Fibroblast of lung (primary cell): ENCODE measurements around the gene FHIP1B. TPM values are rescaled to one million over a fixed set of nuclear protein-coding genes. Genes with fewer than 3 reads are reported as not detected.

Source experiments
- DNase-seq, 2 donors: peaks; one replicate each; pipeline versions ENCODE4 v3.0.0 to v3.0.0-alpha.2; 2010; ENCODE audit warnings: low read depth in 2 of 2
- H2AFZ ChIP-seq: 2 replicates; pipeline ENCODE4 v1.5.1; 2012; ENCODE audit warnings: low read length, control low read depth, inconsistent platforms
- H3K27ac ChIP-seq: 2 replicates; pipeline ENCODE4 v1.5.1; 2011; ENCODE audit warnings: low read length, control low read depth; ENCODE audit not compliant: insufficient read depth
- H3K27me3 ChIP-seq: 2 replicates; pipeline ENCODE4 v1.5.1; 2011; ENCODE audit warnings: mild to moderate bottlenecking, low read length; ENCODE audit not compliant: control insufficient read depth, insufficient read depth
- H3K36me3 ChIP-seq: 2 replicates; pipeline ENCODE4 v1.5.1; 2011; ENCODE audit warnings: low read length; ENCODE audit not compliant: control insufficient read depth, insufficient read depth
- H3K4me1 ChIP-seq: 2 replicates; pipeline ENCODE4 v1.5.1; 2011; ENCODE audit warnings: low read length; ENCODE audit not compliant: control insufficient read depth, insufficient read depth; ENCODE audit errors: extremely low read depth
- H3K4me2 ChIP-seq: 2 replicates; pipeline ENCODE4 v1.5.1; 2011; ENCODE audit warnings: low read length, control low read depth; ENCODE audit not compliant: insufficient read depth; ENCODE audit errors: extremely low read depth
- H3K4me3 ChIP-seq, 4 experiments: fragments of 200-600 bp in 1 of 4; sonication (generic) in 1 of 4; replicated peaks in 1 of 4; 2 replicates each; pipeline ENCODE4 v1.5.1; 2011 to 2016; ENCODE audit warnings: low read length in 4 of 4, low read depth in 3 of 4, mild to moderate bottlenecking in 3 of 4, control low read depth in 2 of 4, inconsistent platforms in 1 of 4, mixed read lengths in 1 of 4; ENCODE audit not compliant: insufficient read depth in 1 of 4; ENCODE audit errors: control extremely low read depth in 1 of 4
- H3K79me2 ChIP-seq: 2 replicates; pipeline ENCODE4 v1.5.1; 2012; ENCODE audit warnings: mild to moderate bottlenecking, low read length, inconsistent platforms; ENCODE audit not compliant: control insufficient read depth, insufficient read depth
- H3K9ac ChIP-seq: 2 replicates; pipeline ENCODE4 v1.5.1; 2011; ENCODE audit warnings: mild to moderate bottlenecking, low read length, control low read depth; ENCODE audit not compliant: insufficient read depth
- H3K9me3 ChIP-seq: 2 replicates; pipeline ENCODE4 v1.5.1; 2012; ENCODE audit warnings: low read depth, low read length; ENCODE audit not compliant: control insufficient read depth, insufficient read depth
- H4K20me1 ChIP-seq: 2 replicates; pipeline ENCODE4 v1.5.1; 2011; ENCODE audit warnings: low read length; ENCODE audit not compliant: control insufficient read depth, insufficient read depth; ENCODE audit errors: extremely low read depth
- EZH2 ChIP-seq: IDR thresholded peaks from 2 replicates; pipeline ENCODE4 v1.5.1; 2012; ENCODE audit warnings: low read length, control low read depth, mild to moderate bottlenecking; ENCODE audit errors: missing control alignments
- polyA plus RNA-seq, 2 donors: library from polyadenylated mRNA; depleted of rRNA in 1 of 2; stranded (reverse) in 1 of 2; unstranded in 1 of 2; fragments of >200 nt; gene quantifications; 2 replicates each; pipeline ENCODE4 v1.2.1, GENCODE V29; 2011 to 2012; ENCODE audit warnings: missing spikeins in 1 of 2
- total RNA-seq: library from RNA; depleted of rRNA; stranded (reverse); fragments of >200 nt; gene quantifications from 2 replicates; pipeline ENCODE4 v1.2.1, GENCODE V29; 2014
- TF ChIP-seq, protein P1 (sequence below), 2 donors: IDR thresholded peaks in 1 of 2; conservative IDR thresholded peaks in 1 of 2; 1 replicate in 1 of 2; 2 replicates in 1 of 2; pipeline ENCODE4 v1.5.1; 2011 to 2012; ENCODE audit warnings: low read length in 2 of 2, control low read depth in 1 of 2, inconsistent platforms in 1 of 2, low read depth in 1 of 2, mild to moderate bottlenecking in 1 of 2

FHIP1B gene
- total and polyA plus RNA-seq, 2 donors (not counting 1 experiment from before 2014, with no cell fraction given) = 9.2 to 15.4 TPM

- no peaks in the 10 kb centered on the region for H3K36me3 ChIP-seq
- no peak overlapping the region for H3K4me2 ChIP-seq
- no peaks in the 10 kb centered on the region for H4K20me1 ChIP-seq
- no peaks in the 10 kb centered on the region for H3K79me2 ChIP-seq
- H3K4me1 ChIP-seq = no peaks in the 10 kb centered on the region
- H3K9ac ChIP-seq = no peak overlapping the region
- peak in 1 of 2 donors; percentile 9 for DNase-seq
- no peaks in the 10 kb centered on the region for H3K27me3 ChIP-seq
- TF ChIP-seq, protein P1, sequence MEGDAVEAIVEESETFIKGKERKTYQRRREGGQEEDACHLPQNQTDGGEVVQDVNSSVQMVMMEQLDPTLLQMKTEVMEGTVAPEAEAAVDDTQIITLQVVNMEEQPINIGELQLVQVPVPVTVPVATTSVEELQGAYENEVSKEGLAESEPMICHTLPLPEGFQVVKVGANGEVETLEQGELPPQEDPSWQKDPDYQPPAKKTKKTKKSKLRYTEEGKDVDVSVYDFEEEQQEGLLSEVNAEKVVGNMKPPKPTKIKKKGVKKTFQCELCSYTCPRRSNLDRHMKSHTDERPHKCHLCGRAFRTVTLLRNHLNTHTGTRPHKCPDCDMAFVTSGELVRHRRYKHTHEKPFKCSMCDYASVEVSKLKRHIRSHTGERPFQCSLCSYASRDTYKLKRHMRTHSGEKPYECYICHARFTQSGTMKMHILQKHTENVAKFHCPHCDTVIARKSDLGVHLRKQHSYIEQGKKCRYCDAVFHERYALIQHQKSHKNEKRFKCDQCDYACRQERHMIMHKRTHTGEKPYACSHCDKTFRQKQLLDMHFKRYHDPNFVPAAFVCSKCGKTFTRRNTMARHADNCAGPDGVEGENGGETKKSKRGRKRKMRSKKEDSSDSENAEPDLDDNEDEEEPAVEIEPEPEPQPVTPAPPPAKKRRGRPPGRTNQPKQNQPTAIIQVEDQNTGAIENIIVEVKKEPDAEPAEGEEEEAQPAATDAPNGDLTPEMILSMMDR (conservative IDR thresholded peaks at IDR 0.05 in 1 of 2, IDR thresholded peaks at IDR 0.05 in 1 of 2; ENCODE audit: low read depth in 1 of 2, low read length in 2 of 2) = no peak
- no peak for TF ChIP-seq EZH2
- H3K4me3 ChIP-seq = no peak overlapping the region
- H2AFZ ChIP-seq = no peak overlapping the region
- no peaks in the 10 kb centered on the region for H3K9me3 ChIP-seq
- H3K27ac ChIP-seq = no peak overlapping the region
These were observed 31.1 kb downstream of the FHIP1B start for GRCh38 chr11:6203327-6203726.

- TF ChIP-seq, protein P1 (conservative IDR thresholded peaks at IDR 0.05 in 1 of 2, IDR thresholded peaks at IDR 0.05 in 1 of 2; ENCODE audit: low read depth in 1 of 2, low read length in 2 of 2) = no peak
- no peak for TF ChIP-seq EZH2
- DNase-seq = peak in 1 of 2 donors; percentile 71
- no peak overlapping the region for H3K27ac ChIP-seq
- no peak overlapping the region for H3K9ac ChIP-seq
- H3K4me2 ChIP-seq = no peak overlapping the region
- H4K20me1 ChIP-seq = no peaks in the 10 kb centered on the region
- H3K9me3 ChIP-seq = no peaks in the 10 kb centered on the region
- no peak overlapping the region for H3K4me3 ChIP-seq
- H3K79me2 ChIP-seq = no peaks in the 10 kb centered on the region
- H3K36me3 ChIP-seq = no peaks in the 10 kb centered on the region
- H3K4me1 ChIP-seq = no peaks in the 10 kb centered on the region
- no peaks in the 10 kb centered on the region for H3K27me3 ChIP-seq
- H2AFZ ChIP-seq = no peak overlapping the region
These were observed 32.4 kb downstream of the FHIP1B start for GRCh38 chr11:6202041-6202440.

- Histone ChIP-seq H3K79me2 (no peaks in the 10 kb centered on the region), H3K9ac (no peak overlapping the region), H3K4me3 (no peak overlapping the region), H4K20me1 (no peaks in the 10 kb centered on the region), H3K27ac (no peak overlapping the region), H3K36me3 (no peaks in the 10 kb centered on the region), H3K4me2 (no peak overlapping the region), H3K4me1 (no peaks in the 10 kb centered on the region), H3K27me3 (no peaks in the 10 kb centered on the region), H3K9me3 (no peaks in the 10 kb centered on the region), H2AFZ (no peak overlapping the region)
- DNase-seq = peak; percentile 2 to 61
- TF ChIP-seq, protein P1 (conservative IDR thresholded peaks at IDR 0.05 in 1 of 2, IDR thresholded peaks at IDR 0.05 in 1 of 2; ENCODE audit: low read depth in 1 of 2, low read length in 2 of 2) = no peak
- TF ChIP-seq EZH2 = no peak
These were observed 33.0 kb downstream of the FHIP1B start for GRCh38 chr11:6201481-6201880.
